T47D (cell line): ENCODE data around the gene YY1.
"Not testable (repeated sequence)": the region's sequence is repeated elsewhere in the genome, so short reads cannot be mapped to it uniquely, and the experiment has no call there.

Experiments used
- DNase-seq, 2 experiments: peaks; one replicate each; pipeline versions ENCODE4 v3.0.0 to v3.0.0-alpha.2; 2011 to 2012; ENCODE audit warnings: low read depth in 1 of 2, low spot score in 1 of 2
- JUND ChIP-seq: IDR thresholded peaks from 2 replicates; pipeline ENCODE4 v1.6.1; 2012; ENCODE audit warnings: low read depth
- in situ Hi-C: cut with HindIII; loops from 2 replicates; pipeline ENCODE4 v1.10.0; 2016; ENCODE audit warnings: low sequenced_read_pairs, low pct_unique_long_range_greater_than_20kb

YY1 gene

GRCh38 chr14:100285021-100285912, 46.3 kb downstream of the YY1 start:
- in situ Hi-C loops = no loop called here
- no peak for TF ChIP-seq JUND
- DNase-seq = peak; percentile 76 to 89

GRCh38 chr14:100285913-100286400, 47.0 kb downstream of the YY1 start:
- TF ChIP-seq JUND = no peak
- in situ Hi-C loops = no loop called here
- DNase-seq = no peak

DNA sequence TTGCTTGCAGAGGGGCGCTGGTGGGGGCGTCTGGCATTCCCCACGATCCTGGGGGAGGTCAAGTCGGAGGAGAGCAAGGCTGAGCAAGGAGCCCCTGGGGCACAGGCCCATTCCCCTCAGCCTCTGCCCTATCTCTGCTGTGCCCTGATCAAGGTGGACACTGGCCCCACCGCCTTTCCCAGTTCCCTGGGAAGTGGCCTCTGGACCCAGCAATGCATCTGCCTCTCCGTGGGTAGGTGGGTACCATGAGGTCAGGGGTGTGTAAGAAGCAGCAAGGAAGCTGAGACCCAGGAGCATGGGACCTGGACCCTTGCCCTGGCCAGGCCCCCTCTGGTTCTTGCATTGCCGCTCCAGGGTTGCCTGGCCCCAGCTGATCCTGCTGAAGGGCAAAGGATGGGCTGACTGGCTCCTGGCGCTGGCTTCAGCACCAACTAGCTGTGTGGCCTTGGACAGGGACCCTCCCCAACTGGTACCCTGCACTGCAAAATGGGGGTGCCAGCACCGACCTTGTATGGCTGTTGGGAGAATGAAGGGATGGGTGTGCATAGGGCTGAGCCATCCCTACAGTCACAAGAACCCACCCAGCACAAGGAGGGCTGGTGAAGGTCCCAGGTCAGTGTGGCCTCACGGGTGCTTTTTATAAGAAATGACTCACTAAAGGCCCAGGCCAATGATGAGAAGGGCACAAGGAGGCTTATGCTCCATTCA, 47.7 kb downstream of the YY1 start:
- in situ Hi-C loops = no loop called here
- no peak for DNase-seq
- TF ChIP-seq JUND = no peak

- in situ Hi-C loops = no loop called here
- no peak for DNase-seq
- no peak for TF ChIP-seq JUND
Measured at GRCh38 chr14:100287202-100287997, 48.5 kb downstream of the YY1 start.

DNA sequence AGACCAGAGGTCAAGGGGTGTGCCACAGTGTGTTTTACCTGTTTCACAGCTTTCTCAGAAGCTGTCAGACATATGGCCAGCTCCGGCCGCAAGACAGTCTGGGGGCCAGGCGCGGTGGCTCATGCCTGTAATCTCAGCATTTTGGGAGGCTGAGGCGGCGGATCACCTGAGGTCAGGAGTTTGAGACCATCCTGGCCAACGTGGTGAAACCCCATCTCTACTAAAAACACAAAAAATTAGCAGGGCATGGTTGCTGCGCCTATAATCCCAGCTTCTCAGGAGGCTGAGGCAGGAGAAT, 49.0 kb downstream of the YY1 start:
- DNase-seq, in situ Hi-C loops: not testable (repeated sequence)

- in situ Hi-C loops = no loop called here
- DNase-seq = no peak
- no peak for TF ChIP-seq JUND
Measured at GRCh38 chr14:100288382-100289185, 49.6 kb downstream of the YY1 start.

DNA sequence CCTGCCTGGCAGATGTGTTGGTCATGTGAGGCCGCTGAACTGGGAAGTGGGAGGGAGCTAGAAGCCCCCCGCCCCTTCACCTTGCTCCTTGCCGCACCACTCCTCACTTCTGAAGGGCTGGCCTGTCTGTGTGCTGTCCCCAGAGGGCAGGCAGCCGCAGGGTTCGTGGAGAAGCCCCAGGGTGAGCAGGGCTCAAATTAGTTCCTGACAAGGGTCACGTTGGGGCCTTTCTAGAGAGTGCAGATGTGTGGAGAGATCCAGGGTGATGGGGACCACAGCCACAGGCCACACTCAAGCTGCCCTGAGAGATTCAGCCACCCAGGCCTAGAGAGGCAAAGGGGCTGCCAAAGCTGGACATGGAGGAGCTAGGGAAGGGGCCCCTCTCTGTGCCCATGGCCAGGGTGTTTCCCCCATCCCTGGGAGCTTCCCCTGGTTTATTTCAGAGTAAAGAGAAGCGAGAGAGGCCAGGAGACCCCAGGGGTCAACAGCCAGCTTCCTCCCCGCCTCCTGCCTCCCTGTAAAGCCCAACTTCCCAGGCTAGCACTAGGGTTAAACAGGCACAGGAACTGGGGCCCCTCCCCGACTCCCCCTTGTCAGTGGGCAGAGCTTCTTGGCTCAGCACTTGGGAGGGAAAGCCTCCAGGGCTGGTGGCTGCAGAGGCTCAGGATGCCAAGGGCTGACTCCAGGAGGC, 51.1 kb downstream of the YY1 start:
- TF ChIP-seq JUND = no peak
- DNase-seq = no peak
- in situ Hi-C loops = no loop called here

GRCh38 chr14:100290607-100291304, 51.8 kb downstream of the YY1 start:
- no peak for DNase-seq
- TF ChIP-seq JUND = no peak
- in situ Hi-C loops = no loop called here

GRCh38 chr14:100291305-100292075, 52.5 kb downstream of the YY1 start:
- TF ChIP-seq JUND = no peak
- in situ Hi-C loops = no loop called here
- DNase-seq = no peak

GRCh38 chr14:100292301-100292775, 53.4 kb downstream of the YY1 start:
- in situ Hi-C loops = no loop called here
- DNase-seq = no peak
- no peak for TF ChIP-seq JUND
